GM11168 (cell line): Measurements from ENCODE around the gene SMARCD2.
"Not testable (repeated sequence)": the region's sequence is repeated elsewhere in the genome, so short reads cannot be mapped to it uniquely, and the experiment has no call there.

Experiments used
- in situ Hi-C: fragments of 300-500 bp; cut with MboI; formaldehyde crosslinking; loops from one replicate; pipeline ENCODE4 v1.12.0; 2022; ENCODE audit warnings: low sequenced_read_pairs; ENCODE audit not compliant: unreplicated experiment

SMARCD2 gene

GRCh38 chr17:63853260-63853659, 10.8 kb upstream of the SMARCD2 start:
- in situ Hi-C loops, result no loop called here

GRCh38 chr17:63850401-63850800, 7.9 kb upstream of the SMARCD2 start:
- in situ Hi-C loops, result no loop called here

GRCh38 chr17:63848834-63849689, 6.6 kb upstream of the SMARCD2 start:
- in situ Hi-C loops, result no loop called here

GRCh38 chr17:63847525-63848249, 5.2 kb upstream of the SMARCD2 start:
- in situ Hi-C loops, result no loop called here

GRCh38 chr17:63845509-63845908, 3.0 kb upstream of the SMARCD2 start:
- in situ Hi-C loops, result no loop called here

- in situ Hi-C loops, result no loop called here
Measured at GRCh38 chr17:63843910-63844677, 1.6 kb upstream of the SMARCD2 start.

GRCh38 chr17:63843387-63843888, 953 bp upstream of the SMARCD2 start:
- in situ Hi-C loops, result not testable (repeated sequence)

- in situ Hi-C loops, result no loop called here
Measured at GRCh38 chr17:63842173-63842539, 329 bp downstream of the SMARCD2 start.

- in situ Hi-C loops, result no loop called here
Measured at GRCh38 chr17:63841350-63842172, 924 bp downstream of the SMARCD2 start.

GRCh38 chr17:63840591-63841349, 1.7 kb downstream of the SMARCD2 start:
- in situ Hi-C loops, result no loop called here

- in situ Hi-C loops, result no loop called here
Measured at GRCh38 chr17:63838631-63839171, 3.8 kb downstream of the SMARCD2 start.

GRCh38 chr17:63837962-63838600, 4.4 kb downstream of the SMARCD2 start:
- in situ Hi-C loops, result no loop called here

- in situ Hi-C loops, result no loop called here
Measured at GRCh38 chr17:63837480-63837879, 5.0 kb downstream of the SMARCD2 start.

- in situ Hi-C loops, result no loop called here
Measured at GRCh38 chr17:63836811-63837210, 5.7 kb downstream of the SMARCD2 start.

- in situ Hi-C loops, result no loop called here
Measured at GRCh38 chr17:63835167-63835720, 7.2 kb downstream of the SMARCD2 start.

GRCh38 chr17:63834431-63835166, 7.9 kb downstream of the SMARCD2 start:
- in situ Hi-C loops, result no loop called here

- in situ Hi-C loops, result no loop called here
Measured at GRCh38 chr17:63833741-63834373, 8.6 kb downstream of the SMARCD2 start.
